Measurements from ENCODE around the gene RDH8.

GRCh38 chr19:10011974-10012373 lies 1.3 kb upstream of the RDH8 start:
- TF ChIP-seq YY1 (IDR thresholded peaks at IDR 0.05; ENCODE audit: insufficient read depth, insufficient read length) (no peak), SUZ12 (IDR thresholded peaks at IDR 0.05; ENCODE audit: extremely low read depth, insufficient read depth, insufficient read length) (no peak)
